ENCODE data around the gene CCDC92. TPM values are rescaled to one million over a fixed set of nuclear protein-coding genes. Genes with fewer than 3 reads are reported as not detected.

CCDC92 gene
- total RNA-seq, 1 donor from 2014 or later = 25.9 TPM

GRCh38 chr12:124002021-124002644 lies 29.5 kb upstream of the CCDC92 start:
- no peak for DNase-seq (ENCODE audit: low read depth)
- TF ChIP-seq CTCF (conservative IDR thresholded peaks at IDR 0.05; ENCODE audit: low read depth, low read length) = no peak
- no peak overlapping the region for H3K4me3 ChIP-seq (ENCODE audit: low read depth, low read length)

GRCh38 chr12:124001343-124001742 lies 28.7 kb upstream of the CCDC92 start:
- no peak overlapping the region for H3K4me3 ChIP-seq (ENCODE audit: low read depth, low read length)
- no peak for DNase-seq (ENCODE audit: low read depth)
- no peak for TF ChIP-seq CTCF (conservative IDR thresholded peaks at IDR 0.05; ENCODE audit: low read depth, low read length)

- no peak overlapping the region for H3K4me3 ChIP-seq (ENCODE audit: low read depth, low read length)
- no peak for DNase-seq (ENCODE audit: low read depth)
- TF ChIP-seq CTCF (conservative IDR thresholded peaks at IDR 0.05; ENCODE audit: low read depth, low read length) = no peak
Observed at GRCh38 chr12:124000111-124000510, 27.5 kb upstream of the CCDC92 start.

GRCh38 chr12:123998991-123999359 lies 26.3 kb upstream of the CCDC92 start:
- H3K4me3 ChIP-seq (ENCODE audit: low read depth, low read length) = no peak overlapping the region
- no peak for TF ChIP-seq CTCF (conservative IDR thresholded peaks at IDR 0.05; ENCODE audit: low read depth, low read length)
- DNase-seq (ENCODE audit: low read depth) = no peak

GRCh38 chr12:123998344-123998990 lies 25.8 kb upstream of the CCDC92 start:
- no peak overlapping the region for H3K4me3 ChIP-seq (ENCODE audit: low read depth, low read length)
- TF ChIP-seq CTCF (conservative IDR thresholded peaks at IDR 0.05; ENCODE audit: low read depth, low read length) = no peak

GRCh38 chr12:123997908-123998307 lies 25.3 kb upstream of the CCDC92 start:
- TF ChIP-seq CTCF (conservative IDR thresholded peaks at IDR 0.05; ENCODE audit: low read depth, low read length) = no peak
- DNase-seq (ENCODE audit: low read depth) = no peak
- no peak overlapping the region for H3K4me3 ChIP-seq (ENCODE audit: low read depth, low read length)

More at GRCh38 chr12:123998344-123998990, 25.8 kb upstream of the CCDC92 start:
- DNase-seq (ENCODE audit: low read depth) = no peak
